HepG2 (cell line): ENCODE measurements around the gene CTSA. TPM values are rescaled to one million over a fixed set of nuclear protein-coding genes. Genes with fewer than 3 reads are reported as not detected.

Source experiments
- ATAC-seq: fragments of 200-7000 bp; cut with Tn5 transposase; 3 replicates; pipeline ENCODE4 v1.9.1; 2020; ENCODE audit warnings: mild to moderate bottlenecking, moderate library complexity
- BruUV-seq: library from RNA; stranded (reverse); fragments of 400-500 nt; replicated peaks from 2 replicates; lab custom pipeline; 2021; lab: Mats Ljungman, UMichigan
- CTCF ChIA-PET: fragments of 300-600 bp; formaldehyde crosslinking; extraction: SDS; loops from one replicate; lab custom pipeline; 2021; ENCODE audit warnings: low total read pairs, inconsistent platforms, low intra/inter-chr PET ratio; lab: Yijun Ruan, JAX
- POLR2A ChIA-PET: fragments of 350-600 bp; sonication (Branson Sonifier 250); formaldehyde crosslinking; loops from one replicate; lab custom pipeline; 2020; ENCODE audit warnings: antibody characterized with exemption, inconsistent platforms; lab: Yijun Ruan, JAX
- DNase-seq: peaks from one replicate; pipeline ENCODE4 v3.0.0-alpha.2; 2015; ENCODE audit warnings: low spot score
- FAIRE-seq: peaks from 3 replicates; lab custom pipeline; 2011; peaks lifted over from hg19 to GRCh38; lab: Jason Lieb, UNC
- H2AFZ ChIP-seq: one replicate; pipeline ENCODE4 v1.6.1; 2011; ENCODE audit warnings: low read length, inconsistent platforms
- H3K27ac ChIP-seq: fragments of 300-600 bp; 3 replicates; pipeline ENCODE4 v1.8.0; 2011; ENCODE audit warnings: mixed run types, mild to moderate bottlenecking, mixed read lengths, low read length, inconsistent platforms; ENCODE audit not compliant: insufficient read depth; ENCODE audit errors: extremely low read length
- H3K27me3 ChIP-seq, 2 experiments: fragments of 200-600 bp in 1 of 2; 2 replicates in 1 of 2; 3 replicates in 1 of 2; pipeline versions ENCODE4 v1.6.0 to v1.8.0; 2011; ENCODE audit warnings: low read length in 2 of 2, mild to moderate bottlenecking in 2 of 2, moderate library complexity in 2 of 2, inconsistent platforms in 1 of 2; ENCODE audit not compliant: insufficient read depth in 2 of 2, control insufficient read depth in 1 of 2
- H3K36me3 ChIP-seq, 2 experiments: fragments of 200-600 bp in 1 of 2; replicated peaks in 1 of 2; 2 replicates in 1 of 2; 3 replicates in 1 of 2; pipeline versions ENCODE4 v1.5.1 to v1.8.0; 2011; ENCODE audit warnings: low read length in 2 of 2, inconsistent platforms in 1 of 2; ENCODE audit not compliant: insufficient read depth in 2 of 2, control insufficient read depth in 1 of 2
- H3K4me1 ChIP-seq: 2 replicates; pipeline ENCODE4 v1.5.1; 2012; ENCODE audit warnings: low read length, inconsistent platforms; ENCODE audit not compliant: insufficient read depth
- H3K4me2 ChIP-seq: 2 replicates; pipeline ENCODE4 v1.6.0; 2011; ENCODE audit warnings: low read depth, low read length, inconsistent platforms
- H3K4me3 ChIP-seq, 3 experiments: fragments of 200-600 bp in 1 of 3; sonication (generic), shearing (Covaris generic) in 1 of 3; replicated peaks in 1 of 3; 2 replicates each; pipeline ENCODE4 v1.5.1; 2011 to 2016; ENCODE audit warnings: low read length in 3 of 3, inconsistent platforms in 2 of 3, low read depth in 2 of 3, mild to moderate bottlenecking in 2 of 3, control low read depth in 1 of 3, mixed read lengths in 1 of 3; ENCODE audit not compliant: insufficient read depth in 1 of 3
- H3K79me2 ChIP-seq: one replicate; pipeline ENCODE4 v1.6.1; 2011; ENCODE audit warnings: low read length, inconsistent platforms; ENCODE audit not compliant: insufficient read depth
- H3K9ac ChIP-seq: 2 replicates; pipeline ENCODE4 v1.6.0; 2011; ENCODE audit warnings: mild to moderate bottlenecking, low read depth, low read length, inconsistent platforms; ENCODE audit not compliant: insufficient read depth
- H3K9me3 ChIP-seq: 2 replicates; pipeline ENCODE4 v1.5.1; 2012; ENCODE audit warnings: mild to moderate bottlenecking, low read length
- H4K20me1 ChIP-seq: 2 replicates; pipeline ENCODE4 v1.6.0; 2011; ENCODE audit warnings: inconsistent platforms, mild to moderate bottlenecking, low read length, moderate library complexity; ENCODE audit not compliant: insufficient read depth
- CREB1 ChIP-seq, 2 experiments: fragments of 450-650 bp in 1 of 2; IDR thresholded peaks; 2 replicates each; pipeline ENCODE4 v1.6.1; 2016 to 2017; ENCODE audit warnings: control low read depth in 1 of 2, mild to moderate bottlenecking in 1 of 2, missing compliant biosample characterization in 1 of 2, missing genetic modification characterization in 1 of 2
- DMAP1 ChIP-seq: IDR thresholded peaks from 2 replicates; pipeline ENCODE4 v1.6.1; 2016
- MYPOP ChIP-seq: sonication (generic); formaldehyde crosslinking; IDR thresholded peaks from 2 replicates; pipeline ENCODE4 v1.8.1; 2023; ENCODE audit warnings: mild to moderate bottlenecking, moderate library complexity, missing genetic modification reagents
- NFE2L2 ChIP-seq: fragments of 150-350 bp; IDR thresholded peaks from 2 replicates; pipeline ENCODE4 v1.6.1; 2014; ENCODE audit warnings: low read length
- TEF ChIP-seq: sonication (generic); formaldehyde crosslinking; IDR thresholded peaks from 2 replicates; pipeline ENCODE4 v1.5.0; 2020; ENCODE audit warnings: missing genetic modification reagents
- ZNF331 ChIP-seq: sonication (generic); formaldehyde crosslinking; IDR thresholded peaks from 2 replicates; pipeline ENCODE4 v1.4.0; 2020; ENCODE audit warnings: missing genetic modification reagents
- ZNF44 ChIP-seq: sonication (generic); formaldehyde crosslinking; IDR thresholded peaks from 2 replicates; pipeline ENCODE4 v1.5.1; 2020; ENCODE audit warnings: mild to moderate bottlenecking, missing genetic modification reagents
- ZNF781 ChIP-seq: sonication (generic); formaldehyde crosslinking; IDR thresholded peaks from 2 replicates; pipeline ENCODE4 v1.5.1; 2020; ENCODE audit warnings: borderline replicate concordance, mild to moderate bottlenecking, missing genetic modification reagents; ENCODE audit errors: not compliant biosample characterization
- WGBS: methylation state at CpG from one replicate; pipeline ENCODE4 v1.1.6; 2017; ENCODE audit warnings: low lambda C conversion rate; 5-methylcytosine and 5-hydroxymethylcytosine counted together
- in situ Hi-C: cut with HindIII; loops from 2 replicates; pipeline ENCODE4 v1.10.0; 2017; ENCODE audit warnings: low pct_unique_long_range_greater_than_20kb; ENCODE audit not compliant: extremely low pct_ligation_motif_present
- intact Hi-C: fragments of 100-400 bp; cut with micrococcal nuclease; formaldehyde crosslinking; loops from one replicate; pipeline ENCODE4 v1.10.0; 2022; ENCODE audit not compliant: unreplicated experiment
- polyA plus RNA-seq, 8 experiments: library from polyadenylated mRNA; depleted of rRNA in 3 of 8; stranded (reverse) in 7 of 8; unstranded in 1 of 8; fragments of >200 nt; fragmentation: Illumina TruSeq in 4 of 8; extraction: Trizol in 4 of 8; gene quantifications; 2 replicates each; pipeline versions ENCODE4 v1.2.1 to v1.2.3, GENCODE V29; 2011 to 2016; ENCODE audit warnings: low read depth in 4 of 8, missing spikeins in 1 of 8, mixed read lengths in 1 of 8; ENCODE audit not compliant: insufficient read depth in 1 of 8
- total RNA-seq, 5 experiments: library from RNA; depleted of rRNA; stranded (reverse); fragments of >200 nt; fragmentation: Illumina TruSeq; extraction: Trizol; gene quantifications; 2 replicates each; pipeline ENCODE4 v1.2.3, GENCODE V29; 2016; ENCODE audit warnings: low read depth in 1 of 5
- TF ChIP-seq, protein P1 (sequence below): sonication (generic); formaldehyde crosslinking; IDR thresholded peaks from 2 replicates; pipeline ENCODE4 v1.8.1; 2023; ENCODE audit warnings: mild to moderate bottlenecking, missing genetic modification reagents
- TF ChIP-seq, protein P2 (sequence below): sonication (generic); formaldehyde crosslinking; IDR thresholded peaks from one replicate; pipeline ENCODE4 v1.5.1; 2020; ENCODE audit warnings: mild to moderate bottlenecking, missing genetic modification reagents; ENCODE audit errors: not compliant biosample characterization
- TF ChIP-seq, protein P3 (sequence below): sonication (generic); formaldehyde crosslinking; IDR thresholded peaks from 2 replicates; pipeline ENCODE4 v1.8.0; 2022; ENCODE audit warnings: missing genetic modification reagents, low read depth, mild to moderate bottlenecking, borderline replicate concordance

CTSA gene
- total and polyA plus RNA-seq, 2 of the 13 experiments (the other 11 are each of a cell fraction or from before 2014, with no cell fraction given), result 202 to 231 TPM

GRCh38 chr20:45912344-45912682 lies 21.2 kb downstream of the CTSA start (continued):
- TF ChIP-seq ZNF331 (CRISPR knock-in tag), result 0 out of 2 replicates have a peak, but pooled peaks have one; percentile 3
- no peak for TF ChIP-seq TEF
- TF ChIP-seq ZNF44 (CRISPR knock-in tag), result 0 out of 2 replicates have a peak, but pooled peaks have one; percentile 43
- peak; percentile 18 for TF ChIP-seq ZNF781 (CRISPR knock-in tag)
- no peak for TF ChIP-seq NFE2L2
- TF ChIP-seq MYPOP (CRISPR knock-in tag), result no peak
- 0 out of 2 replicates have a peak, but pooled peaks have one; percentile 8 for TF ChIP-seq DMAP1 (CRISPR knock-in tag)

DNA sequence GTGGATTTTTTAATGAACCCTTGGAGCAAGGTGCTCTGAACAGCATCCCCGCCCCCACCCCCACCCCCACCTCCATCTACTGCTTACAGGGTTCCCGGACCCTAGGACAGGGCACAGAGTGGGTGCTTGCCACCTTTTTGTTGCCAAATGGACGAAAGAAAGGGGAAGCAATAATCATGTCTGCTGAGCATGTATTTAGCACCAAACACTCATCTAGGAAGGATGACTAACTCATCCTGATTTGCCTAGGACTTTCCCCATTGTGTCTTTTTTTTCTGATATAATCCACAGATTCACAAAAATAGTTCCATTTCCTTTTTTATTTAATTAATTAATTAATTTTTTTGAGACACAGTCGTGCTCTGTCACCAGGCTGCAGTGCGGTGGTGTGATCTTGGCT lies 22.0 kb downstream of the CTSA start:
- in situ Hi-C loops (no loop called here), intact Hi-C loops (no loop called here)
- ChIA-PET POLR2A (interaction anchor here (1.3 kb wide), 1 partner anchor 11 kb away, joined by 3 read pairs; no protein-coding TSS in a partner anchor), CTCF (no interaction called here)
- peaks cover 65% of the 10 kb centered on the region for H3K4me1 ChIP-seq
- 73% methylated on average over 5 of the region's 5 CpGs for WGBS
- H3K4me3 ChIP-seq, result no peak overlapping the region
- no peaks in the 10 kb centered on the region for H3K79me2 ChIP-seq
- no peak overlapping the region for H3K27ac ChIP-seq
- no peak overlapping the region for H3K9ac ChIP-seq
- ATAC-seq, result no peak
- no peak overlapping the region for H2AFZ ChIP-seq
- H4K20me1 ChIP-seq, result no peaks in the 10 kb centered on the region
- H3K36me3 ChIP-seq, result no peaks in the 10 kb centered on the region
- H3K27me3 ChIP-seq, result peaks cover 0 to 8% of the 10 kb centered on the region in 2 experiments; a peak in 3 of 5 replicates
- no peak overlapping the region for H3K4me2 ChIP-seq
- BruUV-seq, result no TSS peak
- DNase-seq, result no peak
- no peak for FAIRE-seq
- no peaks in the 10 kb centered on the region for H3K9me3 ChIP-seq
- TF ChIP-seq, protein P1, sequence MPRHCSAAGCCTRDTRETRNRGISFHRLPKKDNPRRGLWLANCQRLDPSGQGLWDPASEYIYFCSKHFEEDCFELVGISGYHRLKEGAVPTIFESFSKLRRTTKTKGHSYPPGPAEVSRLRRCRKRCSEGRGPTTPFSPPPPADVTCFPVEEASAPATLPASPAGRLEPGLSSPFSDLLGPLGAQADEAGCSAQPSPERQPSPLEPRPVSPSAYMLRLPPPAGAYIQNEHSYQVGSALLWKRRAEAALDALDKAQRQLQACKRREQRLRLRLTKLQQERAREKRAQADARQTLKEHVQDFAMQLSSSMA (CRISPR knock-in tag), result no peak
- TF ChIP-seq, protein P2, sequence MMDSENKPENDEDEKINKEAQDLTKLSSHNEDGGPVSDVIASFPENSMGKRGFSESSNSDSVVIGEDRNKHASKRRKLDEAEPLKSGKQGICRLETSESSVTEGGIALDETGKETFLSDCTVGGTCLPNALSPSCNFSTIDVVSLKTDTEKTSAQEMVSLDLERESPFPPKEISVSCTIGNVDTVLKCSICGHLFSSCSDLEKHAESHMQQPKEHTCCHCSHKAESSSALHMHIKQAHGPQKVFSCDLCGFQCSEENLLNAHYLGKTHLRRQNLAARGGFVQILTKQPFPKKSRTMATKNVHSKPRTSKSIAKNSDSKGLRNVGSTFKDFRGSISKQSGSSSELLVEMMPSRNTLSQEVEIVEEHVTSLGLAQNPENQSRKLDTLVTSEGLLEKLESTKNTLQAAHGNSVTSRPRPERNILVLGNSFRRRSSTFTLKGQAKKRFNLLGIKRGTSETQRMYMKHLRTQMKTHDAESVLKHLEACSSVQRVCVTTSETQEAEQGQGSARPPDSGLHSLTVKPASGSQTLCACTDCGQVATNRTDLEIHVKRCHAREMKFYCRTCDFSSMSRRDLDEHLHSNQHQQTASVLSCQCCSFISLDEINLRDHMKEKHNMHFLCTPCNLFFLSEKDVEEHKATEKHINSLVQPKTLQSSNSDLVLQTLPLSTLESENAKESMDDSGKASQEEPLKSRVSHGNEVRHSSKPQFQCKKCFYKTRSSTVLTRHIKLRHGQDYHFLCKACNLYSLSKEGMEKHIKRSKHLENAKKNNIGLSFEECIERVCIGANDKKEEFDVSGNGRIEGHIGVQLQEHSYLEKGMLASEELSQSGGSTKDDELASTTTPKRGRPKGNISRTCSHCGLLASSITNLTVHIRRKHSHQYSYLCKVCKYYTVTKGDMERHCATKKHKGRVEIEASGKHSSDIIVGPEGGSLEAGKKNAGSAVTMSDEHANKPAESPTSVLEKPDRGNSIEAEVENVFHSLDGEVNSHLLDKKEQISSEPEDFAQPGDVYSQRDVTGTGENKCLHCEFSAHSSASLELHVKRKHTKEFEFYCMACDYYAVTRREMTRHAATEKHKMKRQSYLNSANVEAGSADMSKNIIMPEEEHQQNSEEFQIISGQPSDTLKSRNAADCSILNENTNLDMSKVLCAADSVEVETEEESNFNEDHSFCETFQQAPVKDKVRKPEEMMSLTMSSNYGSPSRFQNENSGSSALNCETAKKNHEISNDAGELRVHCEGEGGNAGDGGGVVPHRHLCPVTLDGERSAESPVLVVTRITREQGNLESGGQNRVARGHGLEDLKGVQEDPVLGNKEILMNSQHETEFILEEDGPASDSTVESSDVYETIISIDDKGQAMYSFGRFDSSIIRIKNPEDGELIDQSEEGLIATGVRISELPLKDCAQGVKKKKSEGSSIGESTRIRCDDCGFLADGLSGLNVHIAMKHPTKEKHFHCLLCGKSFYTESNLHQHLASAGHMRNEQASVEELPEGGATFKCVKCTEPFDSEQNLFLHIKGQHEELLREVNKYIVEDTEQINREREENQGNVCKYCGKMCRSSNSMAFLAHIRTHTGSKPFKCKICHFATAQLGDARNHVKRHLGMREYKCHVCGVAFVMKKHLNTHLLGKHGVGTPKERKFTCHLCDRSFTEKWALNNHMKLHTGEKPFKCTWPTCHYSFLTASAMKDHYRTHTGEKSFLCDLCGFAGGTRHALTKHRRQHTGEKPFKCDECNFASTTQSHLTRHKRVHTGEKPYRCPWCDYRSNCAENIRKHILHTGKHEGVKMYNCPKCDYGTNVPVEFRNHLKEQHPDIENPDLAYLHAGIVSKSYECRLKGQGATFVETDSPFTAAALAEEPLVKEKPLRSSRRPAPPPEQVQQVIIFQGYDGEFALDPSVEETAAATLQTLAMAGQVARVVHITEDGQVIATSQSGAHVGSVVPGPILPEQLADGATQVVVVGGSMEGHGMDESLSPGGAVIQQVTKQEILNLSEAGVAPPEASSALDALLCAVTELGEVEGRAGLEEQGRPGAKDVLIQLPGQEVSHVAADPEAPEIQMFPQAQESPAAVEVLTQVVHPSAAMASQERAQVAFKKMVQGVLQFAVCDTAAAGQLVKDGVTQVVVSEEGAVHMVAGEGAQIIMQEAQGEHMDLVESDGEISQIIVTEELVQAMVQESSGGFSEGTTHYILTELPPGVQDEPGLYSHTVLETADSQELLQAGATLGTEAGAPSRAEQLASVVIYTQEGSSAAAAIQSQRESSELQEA, result no peak
- TF ChIP-seq CREB1 (IDR thresholded peaks at IDR 0.05), result no peak
- TF ChIP-seq CREB1 (CRISPR knock-in tag; IDR thresholded peaks at IDR 0.05), result no peak
- TF ChIP-seq, protein P3, sequence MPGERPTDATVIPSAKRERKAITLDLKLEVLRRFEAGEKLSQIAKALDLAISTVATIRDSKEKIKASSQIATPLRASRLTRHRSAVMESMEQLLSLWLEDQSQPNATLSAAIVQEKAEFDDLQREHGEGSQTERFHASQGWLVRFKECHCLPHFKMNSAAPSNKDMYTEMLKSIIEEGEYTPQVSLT (CRISPR knock-in tag), result no peak
